HG02610 (cell line): ENCODE data around the gene BMPR2.
"Not testable (repeated sequence)": the region's sequence is repeated elsewhere in the genome, so short reads cannot be mapped to it uniquely, and the experiment has no call there.

ENCODE experiments used
- ATAC-seq: cut with Tn5 transposase; IDR thresholded peaks from one replicate; pipeline ENCODE4 v1.9.1; 2021; ENCODE audit warnings: mild to moderate bottlenecking, moderate library complexity; ENCODE audit not compliant: unreplicated experiment

BMPR2 gene

DNA sequence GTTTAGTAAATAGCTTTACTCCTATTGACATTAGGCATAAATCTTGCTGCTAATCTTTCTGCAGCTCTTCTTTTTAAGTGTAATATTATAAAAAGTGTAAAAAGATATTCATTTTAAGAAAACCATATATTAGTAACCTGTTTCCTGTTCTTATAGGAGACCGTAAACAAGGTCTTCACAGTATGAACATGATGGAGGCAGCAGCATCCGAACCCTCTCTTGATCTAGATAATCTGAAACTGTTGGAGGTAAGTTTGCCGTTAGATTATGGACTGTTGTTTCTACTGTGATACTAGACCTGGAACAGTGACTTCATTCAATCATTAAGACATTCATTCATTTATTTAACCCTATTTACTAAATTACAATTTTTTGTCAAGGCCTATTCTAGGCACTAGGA lies 138.6 kb downstream of the BMPR2 start:
- ATAC-seq: no peak

DNA sequence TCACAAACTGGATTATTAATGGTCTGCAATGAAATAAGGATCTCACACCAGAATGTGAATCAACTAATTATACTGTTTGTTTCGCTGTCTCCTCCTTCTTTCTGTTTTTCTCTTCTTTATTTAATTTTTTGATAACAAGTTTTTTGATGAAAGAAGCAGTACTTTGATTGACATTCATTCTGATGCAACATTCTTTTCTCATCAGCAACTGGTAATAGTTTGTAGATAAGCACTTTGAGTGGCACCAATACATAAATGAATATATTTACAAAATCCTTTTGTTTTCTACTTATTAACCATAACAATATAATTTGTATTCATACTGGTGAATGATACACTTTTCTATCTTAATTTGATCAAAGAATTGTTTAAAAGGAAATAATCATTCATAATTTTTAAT lies 143.3 kb downstream of the BMPR2 start:
- no peak for ATAC-seq

DNA sequence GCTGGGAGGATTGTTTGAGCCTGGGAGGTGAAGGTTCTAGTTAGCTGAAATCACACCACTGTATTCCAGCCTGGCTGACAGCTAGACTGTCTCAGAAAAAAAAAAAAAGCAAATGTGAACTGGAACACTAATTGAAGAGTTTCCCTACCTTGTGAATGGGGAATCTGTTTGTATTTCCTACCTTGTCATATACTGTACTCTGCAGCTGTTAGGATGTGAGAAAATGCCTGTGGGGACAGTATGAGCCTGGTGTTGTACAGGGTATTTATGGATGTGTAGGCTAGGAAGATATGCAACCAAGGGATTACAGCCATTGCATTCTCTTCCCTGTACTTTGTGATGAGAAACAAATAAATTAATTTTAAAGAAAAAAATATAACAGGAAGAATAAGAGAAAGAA lies 145.3 kb downstream of the BMPR2 start:
- ATAC-seq: no peak

DNA sequence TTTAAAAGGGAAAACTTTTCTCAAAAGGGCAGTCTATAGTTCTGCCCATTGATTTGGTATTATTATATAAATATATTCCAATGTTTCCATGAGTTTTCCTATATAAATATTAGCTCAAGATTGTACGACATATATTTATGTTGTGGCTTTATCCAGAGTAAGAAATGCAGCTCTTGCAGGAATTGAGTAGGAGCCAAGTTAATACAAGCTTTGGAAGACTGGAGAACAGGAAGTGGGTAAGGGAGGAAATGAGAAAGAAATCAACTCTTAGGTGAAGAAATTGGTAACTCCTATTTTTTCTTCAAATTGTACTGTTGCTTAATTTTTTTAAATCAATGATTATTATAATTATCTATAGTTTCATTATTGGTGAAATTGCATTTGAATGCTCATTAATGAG lies 153.3 kb downstream of the BMPR2 start:
- ATAC-seq: no peak

DNA sequence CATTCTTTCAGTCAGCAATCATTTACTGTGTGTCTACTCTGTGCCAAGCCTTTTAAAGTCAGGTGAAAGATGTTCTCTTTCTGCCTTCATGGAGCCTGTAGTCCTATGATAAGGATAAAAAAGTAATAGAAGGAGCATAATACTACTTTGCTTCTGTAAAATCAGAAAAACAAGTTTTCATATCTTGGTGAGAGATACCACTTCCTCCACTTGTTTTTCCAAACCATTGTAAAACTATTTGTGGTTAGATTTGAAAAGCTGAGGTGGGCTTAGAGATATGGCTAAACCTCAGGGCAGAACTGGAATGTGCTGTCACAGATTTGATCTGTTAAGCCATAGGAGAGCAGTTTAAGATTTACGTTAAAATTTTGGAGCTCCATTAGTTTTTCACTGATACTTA lies 153.9 kb downstream of the BMPR2 start:
- no peak for ATAC-seq

DNA sequence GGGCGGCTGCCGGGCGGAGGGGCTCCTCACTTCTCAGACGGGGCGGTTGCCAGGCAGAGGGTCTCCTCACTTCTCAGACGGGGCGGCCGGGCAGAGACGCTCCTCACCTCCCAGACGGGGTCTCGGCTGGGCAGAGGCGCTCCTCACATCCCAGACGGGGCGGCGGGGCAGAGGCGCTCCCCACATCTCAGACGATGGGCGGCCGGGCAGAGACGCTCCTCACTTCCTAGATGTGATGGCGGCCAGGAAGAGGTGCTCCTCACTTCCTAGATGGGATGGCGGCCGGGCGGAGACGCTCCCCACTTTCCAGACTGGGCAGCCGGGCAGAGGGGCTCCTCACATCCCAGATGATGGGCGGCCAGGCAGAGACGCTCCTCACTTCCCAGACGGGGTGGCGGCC lies 159.2 kb downstream of the BMPR2 start:
- not testable (repeated sequence) for ATAC-seq

DNA sequence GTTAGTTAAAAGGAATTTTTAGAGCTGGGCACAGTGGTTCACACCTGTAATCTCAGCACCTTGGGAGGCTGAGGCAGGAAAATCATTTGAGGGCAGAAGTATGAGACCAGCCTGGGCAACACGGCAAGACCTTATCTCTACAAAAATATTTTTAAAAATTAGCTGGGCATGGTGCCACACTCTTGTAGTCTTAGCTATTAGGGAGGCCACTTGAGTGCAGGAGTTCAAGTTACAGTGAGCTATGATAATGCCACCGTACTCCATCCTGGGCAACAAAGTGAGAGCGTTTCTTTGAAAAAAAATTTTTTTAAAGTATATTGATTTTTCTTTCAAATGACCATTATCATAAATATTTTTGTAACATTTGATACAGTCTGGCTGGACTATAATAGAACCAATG lies 165.0 kb downstream of the BMPR2 start:
- ATAC-seq: no peak

DNA sequence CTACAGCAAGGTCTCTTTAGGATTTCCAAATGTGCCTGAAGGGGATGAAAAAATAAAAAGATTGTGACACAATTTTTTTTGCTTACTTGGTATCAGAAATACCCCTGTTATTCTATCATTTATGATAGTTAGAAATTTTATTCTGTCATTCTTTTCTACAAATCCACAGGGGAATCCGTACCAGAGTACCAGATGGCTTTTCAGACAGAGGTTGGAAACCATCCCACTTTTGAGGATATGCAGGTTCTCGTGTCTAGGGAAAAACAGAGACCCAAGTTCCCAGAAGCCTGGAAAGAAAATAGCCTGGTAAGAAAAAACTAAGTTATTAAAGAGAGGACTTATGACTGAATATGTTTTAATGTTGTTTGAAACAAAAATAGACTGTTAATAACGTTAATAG lies 166.0 kb downstream of the BMPR2 start:
- no peak for ATAC-seq

DNA sequence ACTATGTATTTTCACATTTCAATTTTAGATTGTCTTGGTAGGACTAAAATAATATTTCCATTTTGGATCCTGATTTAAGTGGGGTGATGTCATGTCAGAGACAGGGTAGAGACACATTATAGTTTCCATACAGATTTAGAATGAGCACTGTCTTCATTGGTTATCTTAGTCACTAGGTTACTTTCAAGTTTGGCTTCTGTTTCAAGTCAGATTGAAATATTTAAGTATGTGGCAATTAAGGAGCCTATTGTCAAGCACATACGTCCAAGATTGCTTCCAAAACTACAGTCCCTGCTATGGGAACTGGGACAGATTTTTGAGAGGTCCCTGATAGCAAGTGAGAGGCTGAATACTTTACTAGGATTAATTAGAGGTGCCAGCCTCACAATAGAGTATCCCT lies 169.4 kb downstream of the BMPR2 start:
- ATAC-seq: no peak

DNA sequence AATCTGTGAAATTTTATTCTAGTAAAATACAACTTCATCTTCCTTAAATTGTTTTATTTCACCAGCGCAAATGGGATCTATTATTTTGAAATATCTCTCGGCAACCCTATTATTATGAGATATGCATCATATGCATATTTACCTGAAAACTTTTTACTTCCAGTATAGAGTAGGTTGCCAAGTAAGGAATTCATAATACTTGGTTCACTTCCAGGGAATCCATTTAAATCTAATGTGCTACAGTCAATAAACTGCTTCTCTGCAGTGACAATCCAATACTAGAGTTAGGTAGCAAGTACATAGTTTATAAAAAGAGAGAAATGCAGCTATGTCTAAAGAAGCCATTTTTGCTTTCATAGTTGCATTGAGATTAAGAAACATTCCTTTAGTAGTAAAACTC lies 169.8 kb downstream of the BMPR2 start:
- no peak for ATAC-seq

DNA sequence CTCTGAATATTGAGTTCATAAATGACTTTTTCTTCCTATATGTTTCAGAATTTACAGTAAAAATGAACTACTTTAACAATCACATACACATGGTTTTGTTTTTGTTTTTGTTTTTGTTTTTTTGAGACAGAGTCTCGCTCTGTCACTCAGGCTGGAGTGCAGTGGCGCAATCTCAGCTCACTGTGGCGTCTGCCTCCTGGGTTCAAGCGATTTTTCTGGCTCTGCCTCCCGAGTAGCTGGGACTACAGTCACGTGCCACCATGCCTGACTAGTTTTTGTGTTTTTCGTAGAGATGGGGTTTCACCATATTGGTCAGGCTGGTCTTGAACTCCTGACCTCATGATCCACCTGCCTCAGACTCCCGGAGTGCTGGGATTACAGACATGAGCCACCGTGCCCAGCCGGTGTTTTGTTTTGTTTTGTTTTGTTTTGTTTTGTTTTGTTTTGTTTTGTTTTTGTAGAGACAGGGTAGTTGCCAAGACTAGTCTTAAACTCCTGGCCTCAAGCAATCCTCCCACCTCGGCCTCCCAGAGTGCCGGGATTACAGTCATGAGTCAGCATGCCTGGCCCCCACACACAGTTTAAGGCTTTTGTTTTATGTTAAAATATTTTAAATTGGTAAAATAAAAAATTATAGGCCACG lies 170.5 kb downstream of the BMPR2 start:
- not testable (repeated sequence) for ATAC-seq

DNA sequence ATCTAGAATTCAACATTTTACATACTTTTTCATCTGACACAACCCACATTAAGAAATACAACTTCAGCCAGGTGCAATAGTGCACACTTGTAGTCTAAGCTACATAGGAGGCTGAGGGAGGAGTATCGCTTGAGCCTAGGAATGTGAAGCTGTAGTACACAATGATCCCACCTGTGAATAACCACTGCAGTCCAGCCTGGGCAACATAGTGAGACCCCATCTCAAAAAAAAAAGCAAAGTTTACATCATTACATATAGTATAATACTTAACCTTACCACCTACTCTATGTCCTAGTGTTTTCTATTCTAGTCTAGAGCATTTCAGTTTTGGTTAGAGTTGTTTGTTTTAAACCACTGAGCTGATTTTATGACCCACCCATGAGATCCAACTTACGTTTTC lies 172.1 kb downstream of the BMPR2 start:
- no peak for ATAC-seq

DNA sequence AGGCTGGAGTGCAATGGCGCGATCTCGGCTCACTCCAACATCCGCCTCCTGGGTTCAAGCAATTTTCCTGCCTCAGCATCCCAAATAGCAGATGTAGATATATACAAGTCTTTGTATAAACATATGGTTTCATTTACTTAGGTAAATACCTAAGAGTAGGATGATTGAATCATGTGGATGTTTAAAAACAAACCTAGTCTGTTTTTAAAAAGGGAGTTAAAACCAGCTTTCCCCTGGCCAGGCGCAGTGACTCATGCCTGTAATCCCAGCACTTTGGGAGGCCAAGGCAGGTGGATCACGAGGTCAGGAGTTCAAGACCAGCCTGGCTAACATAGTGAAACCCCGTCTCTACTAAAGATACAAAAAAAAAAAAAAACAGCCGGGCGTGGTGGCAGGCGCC lies 174.9 kb downstream of the BMPR2 start:
- not testable (repeated sequence) for ATAC-seq

DNA sequence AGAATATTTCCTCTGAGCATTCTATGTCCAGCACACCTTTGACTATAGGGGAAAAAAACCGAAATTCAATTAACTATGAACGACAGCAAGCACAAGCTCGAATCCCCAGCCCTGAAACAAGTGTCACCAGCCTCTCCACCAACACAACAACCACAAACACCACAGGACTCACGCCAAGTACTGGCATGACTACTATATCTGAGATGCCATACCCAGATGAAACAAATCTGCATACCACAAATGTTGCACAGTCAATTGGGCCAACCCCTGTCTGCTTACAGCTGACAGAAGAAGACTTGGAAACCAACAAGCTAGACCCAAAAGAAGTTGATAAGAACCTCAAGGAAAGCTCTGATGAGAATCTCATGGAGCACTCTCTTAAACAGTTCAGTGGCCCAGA lies 179.2 kb downstream of the BMPR2 start:
- no peak for ATAC-seq

DNA sequence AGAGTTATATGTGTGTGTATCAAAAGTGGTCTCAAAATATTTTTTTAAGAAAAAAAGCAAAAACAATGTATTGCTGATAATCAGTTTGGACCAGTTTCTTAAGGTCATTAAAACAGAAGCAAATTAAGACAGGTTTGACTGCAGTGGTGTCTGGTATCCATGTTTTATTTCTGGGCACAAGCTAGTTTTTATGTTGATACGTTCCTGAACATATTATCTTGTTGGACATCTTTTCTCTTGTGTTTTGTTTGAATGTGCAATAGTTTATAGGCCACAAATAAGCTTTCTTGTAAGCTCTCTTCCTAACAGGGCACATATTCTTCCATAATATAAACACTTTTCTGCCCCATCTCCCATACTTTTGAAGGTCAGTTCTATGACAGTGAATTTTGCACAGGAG lies 184.1 kb downstream of the BMPR2 start:
- ATAC-seq: no peak

DNA sequence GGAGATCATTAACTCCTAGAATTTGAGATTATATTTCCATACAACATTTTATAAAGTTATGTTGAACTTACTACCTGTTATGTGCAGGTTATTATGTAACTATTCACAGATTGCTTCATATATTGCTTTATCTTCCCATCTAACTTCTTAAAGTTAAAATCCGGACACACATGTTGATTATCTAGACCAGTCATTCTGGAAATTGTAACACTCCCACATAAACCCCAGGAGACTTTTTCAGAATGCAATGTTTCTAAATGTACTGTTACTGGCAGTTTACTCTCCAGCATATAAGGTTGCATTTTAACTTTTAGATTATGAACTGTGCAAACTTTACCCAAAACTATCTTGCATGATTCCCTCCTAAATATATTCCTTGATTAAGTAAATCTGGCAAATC lies 188.1 kb downstream of the BMPR2 start:
- no peak for ATAC-seq

DNA sequence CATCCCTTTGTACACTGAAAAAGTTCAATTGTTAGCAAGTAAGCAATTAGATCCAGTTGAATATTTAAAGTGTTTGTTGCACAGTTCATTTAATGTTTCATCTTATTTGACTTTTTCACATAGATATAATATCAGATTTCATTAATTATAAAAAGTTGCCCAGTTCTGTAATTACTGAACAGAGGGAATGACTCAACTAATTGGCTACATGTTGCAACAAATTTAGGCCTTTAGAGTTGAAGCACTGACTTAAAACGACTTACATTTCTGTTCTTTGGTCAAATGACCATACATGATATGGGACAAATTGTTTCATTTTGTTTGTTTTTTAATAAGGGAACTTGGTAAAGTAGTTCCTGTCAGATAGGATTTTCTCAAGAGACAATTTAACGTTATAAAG lies 190.2 kb downstream of the BMPR2 start:
- no peak for ATAC-seq

DNA sequence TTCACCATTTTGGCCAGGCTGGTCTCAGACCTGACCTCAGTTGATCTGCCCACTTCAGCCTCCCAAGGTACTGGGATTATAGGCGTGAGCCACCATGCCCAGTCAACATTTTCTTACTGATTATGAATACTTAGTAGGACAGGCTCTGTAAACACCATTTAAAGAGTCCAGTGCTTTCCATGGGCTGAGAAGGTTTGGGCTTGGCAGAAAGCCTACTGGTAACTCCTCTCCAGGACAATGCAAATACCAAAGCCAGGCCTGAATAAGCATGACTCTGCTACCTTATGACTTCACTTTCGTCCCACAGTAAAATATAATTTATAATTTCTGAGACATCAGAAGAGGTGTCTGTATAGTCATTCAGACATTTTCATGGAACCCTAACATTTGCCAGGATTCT lies 198.4 kb downstream of the BMPR2 start:
- ATAC-seq: no peak

DNA sequence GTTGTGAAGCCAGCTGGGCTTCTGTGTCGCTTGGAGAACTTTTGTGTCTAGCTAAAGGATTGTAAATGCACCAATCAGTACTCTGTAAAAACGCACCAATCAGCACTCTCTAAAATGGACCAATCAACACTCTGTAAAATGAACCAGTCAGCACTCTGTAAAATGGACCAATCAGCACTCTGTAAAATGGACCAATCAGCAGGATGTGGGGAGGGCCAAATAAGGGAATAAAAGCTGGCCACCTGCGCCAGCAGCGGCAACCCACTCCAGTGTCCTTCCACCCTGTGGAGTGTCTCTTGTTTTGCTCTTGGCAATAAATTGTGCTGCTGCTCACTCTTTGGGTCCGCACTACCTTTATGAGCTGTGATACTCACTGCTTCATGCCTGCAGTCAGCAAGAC lies 199.1 kb downstream of the BMPR2 start:
- not testable (repeated sequence) for ATAC-seq

DNA sequence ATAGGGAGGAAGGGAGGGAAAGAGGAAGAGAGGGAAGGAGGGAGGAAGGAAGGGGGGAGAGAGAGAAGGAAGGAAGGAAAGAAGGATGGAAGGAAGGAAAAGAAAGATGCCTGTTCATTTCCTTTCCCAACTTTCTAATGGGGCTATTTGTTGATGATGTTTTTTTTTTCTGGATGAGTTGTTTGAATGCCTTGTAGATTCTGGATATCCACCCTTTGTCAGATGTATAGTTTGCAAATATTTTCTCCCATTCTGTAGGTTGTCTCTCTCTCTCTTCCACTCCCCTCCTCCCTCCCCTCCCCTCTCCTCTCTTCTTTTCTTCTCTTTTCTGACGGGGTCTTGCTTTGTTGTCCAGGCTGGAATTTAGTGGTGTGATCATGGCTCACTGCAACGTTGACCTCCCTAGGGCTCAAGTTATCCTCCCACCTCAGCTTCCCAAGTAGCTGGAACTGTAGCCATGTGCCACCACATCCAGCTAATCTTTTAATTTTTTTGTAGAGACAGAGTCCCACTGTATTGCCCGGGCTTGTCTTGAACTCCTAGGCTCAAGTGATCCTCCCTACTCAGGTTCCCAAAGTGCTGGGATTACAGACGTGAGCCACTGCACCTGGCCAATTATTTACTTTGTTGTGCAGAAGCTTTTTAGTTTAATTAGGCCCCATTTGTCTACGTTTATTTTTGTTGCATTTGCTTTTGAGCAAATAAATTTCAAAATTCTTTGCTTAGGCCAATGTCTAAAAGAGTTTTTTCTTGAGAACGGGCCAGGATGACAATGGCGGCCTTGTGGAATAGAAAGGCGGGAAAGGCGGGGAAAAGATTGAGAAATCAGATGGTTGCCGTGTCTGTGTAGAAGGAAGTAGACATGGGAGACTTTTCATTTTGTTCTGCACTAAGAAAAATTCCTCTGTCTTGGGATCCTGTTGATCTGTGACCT lies 201.4 kb downstream of the BMPR2 start:
- ATAC-seq: no peak

DNA sequence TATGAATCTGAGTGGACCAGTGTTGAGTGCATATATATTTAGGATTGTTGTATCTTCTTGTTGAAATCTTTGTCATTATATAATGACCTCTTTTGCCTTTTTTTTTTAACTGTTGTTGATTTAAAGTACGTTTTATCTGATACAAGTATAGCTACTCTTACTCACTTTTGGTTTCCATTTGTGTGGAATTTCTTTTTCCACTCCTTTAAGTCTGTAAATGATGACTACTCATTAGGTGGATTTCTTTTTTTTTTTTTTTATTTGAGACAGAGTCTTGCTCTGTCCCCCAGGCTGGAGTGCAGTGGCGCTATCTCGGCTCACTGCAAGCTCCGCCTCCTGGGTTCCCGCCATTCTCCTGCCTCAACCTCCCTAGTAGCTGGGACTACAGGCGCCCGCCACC lies 206.7 kb downstream of the BMPR2 start:
- not testable (repeated sequence) for ATAC-seq

DNA sequence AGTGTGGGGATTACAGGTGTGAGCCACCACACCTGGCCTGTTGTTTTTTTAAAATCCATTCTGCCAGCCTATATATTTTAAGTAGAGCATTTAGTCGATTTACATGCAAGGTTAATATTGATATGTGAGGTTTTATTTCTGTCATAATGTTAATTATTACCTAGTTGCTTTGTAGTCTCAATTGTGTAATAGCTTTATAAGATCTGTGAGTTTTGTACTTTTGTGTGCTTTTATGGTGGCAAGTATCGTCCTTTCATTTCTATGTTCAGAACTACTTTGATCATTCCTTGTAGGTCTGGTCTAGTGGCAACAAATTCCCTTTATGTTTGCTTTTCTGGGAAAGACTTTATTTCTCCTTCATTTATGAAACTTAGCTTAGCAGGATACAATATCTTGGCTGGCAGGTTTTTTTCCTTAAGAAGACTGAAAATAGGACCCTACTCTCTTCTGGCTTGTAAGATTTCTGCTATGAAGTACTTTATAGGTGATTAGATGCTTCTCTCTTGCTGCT lies 207.6 kb downstream of the BMPR2 start:
- ATAC-seq: no peak
